Activated CD8-positive, alpha-beta memory T cell treated with anti-CD3 and anti-CD28 coated beads, Interleukin-2, amount 50 U/mL, for 1 hour (primary cell): ENCODE data around the gene SF1.
"Not testable (repeated sequence)": the region's sequence is repeated elsewhere in the genome, so short reads cannot be mapped to it uniquely, and the experiment has no call there.

Experiments
- DNase-seq: peaks from one replicate; pipeline ENCODE4 v3.0.0-alpha.2; 2020; ENCODE audit errors: extremely low read depth

The SF1 gene, protein sequence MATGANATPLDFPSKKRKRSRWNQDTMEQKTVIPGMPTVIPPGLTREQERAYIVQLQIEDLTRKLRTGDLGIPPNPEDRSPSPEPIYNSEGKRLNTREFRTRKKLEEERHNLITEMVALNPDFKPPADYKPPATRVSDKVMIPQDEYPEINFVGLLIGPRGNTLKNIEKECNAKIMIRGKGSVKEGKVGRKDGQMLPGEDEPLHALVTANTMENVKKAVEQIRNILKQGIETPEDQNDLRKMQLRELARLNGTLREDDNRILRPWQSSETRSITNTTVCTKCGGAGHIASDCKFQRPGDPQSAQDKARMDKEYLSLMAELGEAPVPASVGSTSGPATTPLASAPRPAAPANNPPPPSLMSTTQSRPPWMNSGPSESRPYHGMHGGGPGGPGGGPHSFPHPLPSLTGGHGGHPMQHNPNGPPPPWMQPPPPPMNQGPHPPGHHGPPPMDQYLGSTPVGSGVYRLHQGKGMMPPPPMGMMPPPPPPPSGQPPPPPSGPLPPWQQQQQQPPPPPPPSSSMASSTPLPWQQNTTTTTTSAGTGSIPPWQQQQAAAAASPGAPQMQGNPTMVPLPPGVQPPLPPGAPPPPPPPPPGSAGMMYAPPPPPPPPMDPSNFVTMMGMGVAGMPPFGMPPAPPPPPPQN

DNA sequence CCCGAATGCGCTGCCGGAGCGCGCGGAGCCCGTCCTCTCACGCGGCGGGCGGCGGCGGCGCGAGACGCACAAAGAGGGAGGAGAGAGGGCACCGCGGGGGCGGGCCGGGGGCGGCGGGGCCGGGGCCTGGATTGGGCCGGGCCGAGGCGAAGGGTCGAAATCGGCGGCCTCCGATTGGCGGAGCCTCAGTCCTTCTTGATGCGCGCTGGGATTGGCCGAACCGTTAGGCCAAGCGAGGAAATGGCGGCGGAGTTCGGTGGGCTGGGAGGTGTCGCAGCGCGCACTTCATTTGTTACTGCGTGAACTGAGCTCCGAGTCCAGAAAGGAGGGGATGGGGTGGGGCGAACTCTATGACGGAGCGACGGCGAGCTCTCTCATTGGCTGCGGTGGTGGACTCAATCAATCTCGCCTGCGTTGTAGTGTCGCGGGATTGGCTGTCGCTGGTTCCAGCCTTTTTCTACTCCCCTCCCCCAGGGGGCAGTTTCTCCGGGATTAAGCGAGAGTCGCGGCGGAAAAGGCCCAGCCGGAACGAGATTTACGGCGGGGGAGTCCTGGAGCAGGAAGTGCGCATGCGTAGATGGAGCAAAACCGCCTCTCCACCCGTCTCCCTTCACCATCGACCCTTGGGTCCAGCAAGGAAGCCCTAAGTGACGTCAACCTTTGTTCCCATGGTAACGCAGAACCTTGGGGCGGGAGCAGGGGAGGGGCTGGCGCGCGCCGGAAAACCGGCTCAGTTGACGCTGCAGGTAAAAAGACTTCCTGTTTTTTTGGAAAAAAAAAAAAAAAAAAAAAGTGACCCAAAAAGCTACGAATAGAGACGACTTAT is at the start of gene SF1:
SF1 (minus strand) TSS at position 70 of the 826 bp plus-strand sequence. CDS start 150 bp downstream, outside the sequence.
- peak; percentile 100 for DNase-seq

DNA sequence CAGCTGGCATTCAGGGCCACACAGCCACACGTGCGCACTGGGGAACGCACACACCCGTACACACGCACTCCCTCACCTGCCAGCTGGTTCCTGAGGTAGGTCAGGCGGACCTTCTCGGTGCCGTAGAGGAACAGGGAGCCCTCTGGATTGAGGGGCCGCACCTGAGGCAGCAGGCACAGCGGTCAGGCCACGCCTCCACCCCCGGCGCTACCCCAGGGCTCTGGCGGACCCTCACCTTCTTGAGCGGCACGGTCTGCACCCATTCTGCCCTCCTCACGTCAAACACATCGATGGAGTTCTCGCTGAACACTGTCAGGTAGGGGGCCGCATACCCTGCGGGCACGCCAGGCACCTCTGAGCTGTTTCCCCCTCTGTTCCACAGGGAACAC is 49.1 kb upstream of the SF1 start:
- no peak for DNase-seq

DNA sequence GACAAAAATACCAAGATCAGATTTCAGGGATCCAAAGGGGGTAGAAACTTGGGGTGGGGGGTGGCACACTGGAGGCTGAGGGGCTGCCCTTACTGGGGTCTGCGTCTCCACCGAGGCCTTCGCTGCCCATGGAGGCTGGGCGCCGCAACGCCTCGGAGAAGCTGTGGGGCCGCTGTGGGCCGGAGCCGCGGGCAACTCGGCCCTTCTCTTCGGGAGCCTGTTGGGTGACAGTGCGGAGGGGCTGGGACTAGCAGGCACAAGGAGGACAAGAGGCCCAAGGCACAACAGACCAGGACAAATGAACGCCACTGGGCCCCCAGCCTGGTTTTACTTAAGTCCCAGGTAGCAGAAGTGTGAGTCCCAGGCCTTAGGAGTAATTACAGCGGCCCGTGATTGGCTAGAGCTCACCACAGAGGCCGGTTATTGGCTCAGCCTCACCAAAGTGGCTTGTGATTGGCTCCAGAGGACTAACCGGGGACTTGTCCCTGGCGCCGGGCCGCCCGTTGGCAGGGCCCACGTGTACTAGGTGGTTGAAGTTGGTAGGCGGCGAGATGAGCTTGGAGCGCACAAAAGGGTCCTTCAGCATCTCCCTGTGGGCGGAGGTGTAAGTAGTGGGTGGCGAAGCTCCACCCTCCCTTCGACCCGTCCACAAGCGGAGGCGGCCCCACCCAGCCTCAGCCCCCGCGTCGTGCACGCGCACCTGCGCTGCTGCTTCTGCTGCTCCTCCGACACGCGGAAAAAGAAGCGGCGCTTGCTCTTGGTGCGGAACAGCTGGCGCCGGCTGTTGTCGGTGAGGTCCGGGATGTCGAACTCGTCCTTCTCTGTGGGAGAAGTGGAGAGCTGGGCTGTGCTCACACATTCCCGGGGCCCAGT is 48.5 kb upstream of the SF1 start:
- DNase-seq = no peak

DNA sequence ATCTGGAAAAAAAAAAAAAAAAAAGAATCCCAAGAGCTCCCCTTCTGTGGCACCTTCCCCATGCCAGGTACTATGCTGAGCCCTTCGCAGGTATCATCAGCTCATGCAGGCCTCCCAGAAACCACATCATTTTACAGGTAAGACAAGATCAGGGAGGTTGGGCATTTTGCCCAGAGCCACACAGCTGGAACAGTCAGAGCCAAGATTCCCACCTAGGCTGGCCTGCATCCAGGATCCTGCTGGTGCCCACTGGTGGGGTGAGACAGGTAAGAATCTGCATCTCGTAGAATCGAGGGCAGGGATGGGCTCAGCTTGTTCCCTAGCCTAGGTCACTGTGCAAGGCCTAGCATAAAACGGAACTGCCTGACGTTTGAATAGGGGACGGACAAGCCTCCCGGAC is 47.7 kb upstream of the SF1 start:
- DNase-seq = no peak

DNA sequence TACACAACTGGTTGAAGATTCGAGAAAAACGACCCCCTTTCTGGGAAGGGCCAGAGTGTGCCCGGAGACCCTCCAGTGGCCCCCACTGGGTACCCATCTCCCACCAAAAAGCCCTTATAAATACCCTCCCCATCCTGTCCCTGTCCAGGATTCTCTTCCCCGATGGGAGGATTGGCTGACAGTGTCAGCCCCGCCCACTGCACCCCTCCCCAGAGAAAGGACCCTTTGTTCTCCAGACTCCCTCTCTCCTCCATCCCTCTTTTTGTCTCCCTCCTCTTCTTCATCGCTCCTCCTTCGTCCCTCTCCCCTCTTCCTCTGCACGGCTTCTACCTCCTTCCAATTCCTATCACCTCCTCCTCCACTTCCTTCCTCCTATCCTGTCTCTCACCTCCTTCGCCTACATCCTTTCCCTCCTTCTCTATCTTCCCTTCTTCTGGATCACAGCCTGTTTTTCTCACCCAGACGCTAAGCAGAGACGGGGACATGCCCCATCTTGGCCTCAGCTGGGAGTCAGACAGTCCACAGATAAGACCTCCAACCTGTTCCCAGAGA is 45.3 kb upstream of the SF1 start:
- no peak for DNase-seq

DNA sequence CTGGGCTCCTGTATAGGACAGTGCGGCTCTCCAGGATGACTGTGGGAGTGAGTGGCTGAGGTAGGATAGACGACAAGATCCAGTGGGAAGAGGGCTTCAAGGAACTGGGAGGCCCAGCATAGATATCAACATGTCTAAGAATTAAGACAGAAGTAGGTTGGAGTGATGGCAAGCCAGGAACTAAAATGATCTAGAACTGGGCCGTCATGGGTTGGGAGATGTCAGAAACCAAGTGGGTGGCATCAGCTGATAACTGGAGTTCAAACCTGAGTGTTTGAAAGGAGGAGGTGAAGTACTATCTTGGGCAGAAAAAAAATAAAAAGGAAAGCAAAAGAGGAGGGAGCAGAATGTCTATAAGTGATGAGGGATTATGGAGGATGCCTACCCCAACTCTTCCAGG is 39.1 kb upstream of the SF1 start:
- no peak for DNase-seq

DNA sequence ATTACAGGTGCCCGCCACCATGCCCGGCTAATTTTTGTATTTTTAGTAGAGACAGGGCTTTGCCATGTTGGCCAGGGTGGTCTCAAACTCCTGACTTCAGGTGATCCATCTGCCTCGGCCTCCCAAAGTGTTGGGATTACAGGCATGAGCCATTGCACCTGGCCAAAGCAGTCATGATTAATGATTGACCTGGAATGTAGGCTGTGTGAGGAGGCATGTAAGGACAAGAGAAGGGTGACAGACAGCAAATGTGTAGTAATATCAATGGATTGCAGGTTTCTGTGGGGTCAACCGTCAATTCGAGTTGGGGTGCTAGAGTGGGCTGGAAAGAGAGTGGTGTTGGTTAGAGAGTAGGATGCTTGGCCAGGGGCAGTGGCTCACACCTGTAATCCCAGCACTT is 37.1 kb upstream of the SF1 start:
- not testable (repeated sequence) for DNase-seq

DNA sequence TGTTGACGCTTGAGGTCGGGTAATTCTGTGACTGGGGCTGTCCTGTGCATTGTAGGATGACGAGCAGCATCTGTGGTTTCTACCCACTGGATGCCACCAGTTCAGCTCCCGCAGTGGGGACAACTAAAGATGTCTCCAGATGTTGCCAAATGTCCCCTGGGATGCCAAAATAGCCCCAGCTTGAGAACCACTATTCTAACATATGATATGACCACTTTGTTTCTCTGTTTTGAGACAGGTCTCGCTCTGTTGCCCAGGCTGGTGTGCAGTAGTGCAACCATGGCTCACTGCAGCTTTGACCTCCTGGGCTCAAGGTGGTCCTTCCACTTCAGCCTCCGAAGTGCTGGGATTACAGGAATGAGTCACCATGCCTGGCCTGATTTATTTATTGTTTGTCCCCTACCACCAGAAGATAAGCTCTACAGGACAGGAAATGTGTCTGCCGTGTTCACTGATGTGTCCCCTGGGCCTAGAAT is 36.4 kb upstream of the SF1 start:
- no peak for DNase-seq

DNA sequence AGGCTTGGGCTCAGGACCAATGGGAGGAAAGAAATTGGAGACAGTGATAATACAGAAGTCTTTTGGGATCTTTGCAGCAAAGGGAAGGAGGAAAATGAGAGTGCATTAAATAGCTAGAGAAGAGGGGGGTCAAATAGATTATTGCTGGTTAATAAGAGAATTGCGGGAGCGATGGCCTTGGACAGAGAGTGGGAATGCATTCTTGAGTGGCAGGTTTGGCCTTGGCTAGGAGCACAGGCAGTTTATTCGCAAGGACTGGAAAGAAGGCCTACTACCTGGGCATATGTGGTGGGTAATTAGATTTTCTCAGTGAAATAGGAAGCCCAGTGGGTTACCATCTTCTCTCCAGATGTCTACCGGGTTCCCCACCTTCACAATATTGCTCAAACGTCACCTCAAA is 35.5 kb upstream of the SF1 start:
- no peak for DNase-seq

DNA sequence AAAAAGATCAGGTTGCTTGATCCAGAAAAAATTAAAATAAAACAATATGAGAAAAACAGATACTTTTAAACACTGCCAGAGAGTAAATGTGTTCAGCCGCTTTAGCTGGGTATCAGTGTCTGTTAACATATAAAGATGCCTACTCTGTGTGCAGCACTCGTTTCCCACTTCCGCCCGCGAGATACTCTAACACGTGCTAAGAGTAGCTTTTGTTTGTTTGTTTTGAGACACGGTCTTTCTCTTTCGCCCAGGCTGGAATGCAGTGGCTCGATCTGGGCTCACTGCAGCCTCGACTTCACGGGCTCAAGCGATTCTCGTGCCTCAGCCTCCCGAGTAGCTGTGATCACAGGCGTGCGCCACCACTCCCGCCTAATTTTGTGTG is 32.5 kb upstream of the SF1 start:
- DNase-seq = no peak

DNA sequence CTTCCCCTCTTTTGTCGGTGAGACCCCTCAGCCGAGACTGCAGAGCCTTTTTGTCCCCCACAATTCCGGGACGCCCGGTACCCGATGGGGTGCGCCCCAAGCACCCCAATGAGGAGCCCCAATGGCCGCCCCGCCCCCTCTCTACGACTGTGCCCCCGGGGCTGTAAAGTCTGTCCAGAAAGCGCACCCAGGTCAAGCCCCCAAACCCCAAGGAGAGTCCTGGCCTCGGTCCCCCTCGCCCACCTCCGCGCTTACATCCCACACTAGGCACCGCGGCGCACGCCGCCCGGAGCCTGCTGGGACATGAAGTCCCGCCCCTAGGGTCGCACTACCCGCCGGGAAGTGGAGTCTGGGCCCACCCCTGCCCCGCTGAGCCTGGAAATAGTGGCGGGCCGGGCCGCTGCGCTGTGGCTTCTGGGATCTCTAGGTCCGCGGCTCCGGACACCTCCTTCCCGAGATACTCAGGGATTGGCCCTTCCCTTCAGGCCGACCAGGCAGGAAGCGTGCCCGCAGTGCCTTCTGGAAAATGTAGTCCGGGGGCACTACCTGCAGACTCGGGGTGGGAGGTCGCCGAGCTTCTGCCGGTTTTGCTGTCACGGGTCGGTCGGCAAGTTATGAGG is 32.0 kb upstream of the SF1 start, which contains the start of gene MEN1:
MEN1 (minus strand) TSS at position 281 of the 620 bp plus-strand sequence. CDS start 442 bp downstream, outside the sequence.
- peak; percentile 23 for DNase-seq

DNA sequence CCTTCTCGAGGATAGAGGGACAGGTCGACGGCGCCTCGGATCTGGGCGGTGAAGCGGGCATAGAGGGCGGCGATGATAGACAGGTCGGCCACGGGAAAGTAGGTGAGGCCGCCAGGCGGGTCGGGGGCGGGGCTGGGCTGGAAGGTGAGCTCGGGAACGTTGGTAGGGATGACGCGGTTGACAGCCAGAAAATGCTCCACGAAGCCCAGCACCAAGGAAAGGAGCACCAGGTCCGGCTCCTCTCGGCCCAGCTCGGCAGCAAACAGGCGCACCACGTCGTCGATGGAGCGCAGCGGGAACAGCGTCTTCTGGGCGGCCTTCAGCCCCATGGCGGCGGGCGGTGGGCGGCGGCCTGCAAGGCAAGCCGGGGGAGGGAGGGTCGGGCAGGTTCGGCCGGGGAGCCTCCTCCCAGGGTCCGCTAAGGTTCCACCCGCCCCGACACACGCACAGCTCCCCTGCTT is 31.5 kb upstream of the SF1 start:
- DNase-seq = no peak

DNA sequence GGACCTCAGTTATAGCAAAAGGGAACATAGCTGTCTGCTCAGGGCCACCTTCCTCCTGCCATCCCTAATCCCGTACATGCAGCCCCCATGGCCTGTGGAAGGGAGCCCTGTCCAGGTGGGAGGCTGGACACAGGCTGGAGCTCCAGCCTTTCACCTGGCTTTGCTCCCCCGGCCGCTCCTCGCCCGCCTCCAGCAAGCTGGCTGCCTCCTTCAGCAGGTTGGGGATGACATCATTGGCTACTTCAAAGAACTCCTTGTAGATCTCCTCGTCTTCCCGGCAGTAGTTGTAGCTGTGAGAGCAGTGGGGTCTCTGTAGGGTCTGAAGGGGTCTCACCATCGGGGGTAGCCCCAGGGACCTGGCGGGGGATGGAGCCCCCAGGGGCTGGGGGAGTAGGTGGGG is 27.1 kb upstream of the SF1 start:
- DNase-seq = no peak

DNA sequence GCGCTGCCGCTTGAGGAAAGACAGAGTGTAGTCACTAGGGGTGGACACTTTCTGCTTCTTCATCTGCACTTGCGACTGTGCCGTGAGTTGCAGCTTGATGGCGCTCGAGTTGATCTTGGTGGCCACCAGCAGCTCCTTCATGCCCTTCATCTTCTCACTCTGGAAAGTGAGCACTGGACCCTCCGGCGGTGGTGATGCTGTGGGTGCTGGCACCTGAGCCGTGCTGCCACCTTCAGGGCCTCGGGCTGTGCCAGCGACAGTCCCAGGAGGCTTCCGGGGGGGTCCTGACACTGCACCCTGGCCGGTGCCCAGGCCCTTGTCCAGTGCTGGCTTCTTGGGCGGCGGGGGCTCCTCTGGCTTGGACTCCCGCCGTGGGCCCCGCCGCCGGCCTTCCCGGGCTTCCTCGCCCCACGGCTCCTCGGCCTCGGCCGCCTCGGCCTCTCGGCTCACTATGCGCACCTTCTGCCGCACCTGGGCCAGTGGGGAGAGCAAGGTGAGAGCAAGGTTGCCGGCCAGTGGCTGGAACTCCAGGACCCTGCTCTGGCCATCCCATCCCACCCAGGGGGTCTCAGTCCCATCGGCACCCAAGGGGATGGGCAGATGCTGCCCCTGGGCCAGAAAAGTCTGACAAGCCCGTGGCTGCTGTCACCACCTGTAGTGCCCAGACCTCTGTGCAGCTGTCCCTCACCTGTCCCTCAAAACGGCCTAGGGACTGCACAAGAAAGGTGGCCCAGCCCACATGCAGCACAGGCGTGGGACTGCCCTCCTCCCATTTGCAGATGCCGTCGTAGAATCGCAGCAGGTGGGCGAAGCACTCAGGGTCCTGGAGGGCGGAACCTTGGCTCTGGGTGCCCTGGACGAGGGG is 26.2 kb upstream of the SF1 start:
- no peak for DNase-seq

DNA sequence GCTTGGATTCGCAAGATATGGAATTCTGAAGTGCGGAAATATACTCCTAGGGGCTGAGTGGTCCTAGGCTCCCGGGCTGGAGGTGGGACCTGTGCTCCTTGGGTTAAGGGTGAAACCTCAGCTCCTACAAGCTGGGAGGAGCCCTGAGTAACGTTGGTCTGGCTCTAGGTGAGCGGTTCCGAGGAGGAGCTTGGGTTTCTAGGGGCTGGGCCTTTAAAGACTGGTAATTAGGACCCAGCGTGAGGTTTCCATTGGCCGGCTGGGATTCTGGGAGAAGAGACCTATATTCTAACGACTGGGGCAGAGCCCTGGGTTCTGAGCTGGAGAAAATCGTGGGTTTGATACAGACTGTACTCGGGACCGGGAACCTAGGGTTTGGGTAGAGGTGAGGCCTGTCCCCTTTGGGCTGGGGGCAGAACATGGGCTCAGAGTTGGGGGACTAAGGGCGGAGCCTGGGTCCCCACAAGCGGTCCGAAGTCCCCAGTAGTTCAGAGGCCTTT is 25.6 kb upstream of the SF1 start:
- no peak for DNase-seq

DNA sequence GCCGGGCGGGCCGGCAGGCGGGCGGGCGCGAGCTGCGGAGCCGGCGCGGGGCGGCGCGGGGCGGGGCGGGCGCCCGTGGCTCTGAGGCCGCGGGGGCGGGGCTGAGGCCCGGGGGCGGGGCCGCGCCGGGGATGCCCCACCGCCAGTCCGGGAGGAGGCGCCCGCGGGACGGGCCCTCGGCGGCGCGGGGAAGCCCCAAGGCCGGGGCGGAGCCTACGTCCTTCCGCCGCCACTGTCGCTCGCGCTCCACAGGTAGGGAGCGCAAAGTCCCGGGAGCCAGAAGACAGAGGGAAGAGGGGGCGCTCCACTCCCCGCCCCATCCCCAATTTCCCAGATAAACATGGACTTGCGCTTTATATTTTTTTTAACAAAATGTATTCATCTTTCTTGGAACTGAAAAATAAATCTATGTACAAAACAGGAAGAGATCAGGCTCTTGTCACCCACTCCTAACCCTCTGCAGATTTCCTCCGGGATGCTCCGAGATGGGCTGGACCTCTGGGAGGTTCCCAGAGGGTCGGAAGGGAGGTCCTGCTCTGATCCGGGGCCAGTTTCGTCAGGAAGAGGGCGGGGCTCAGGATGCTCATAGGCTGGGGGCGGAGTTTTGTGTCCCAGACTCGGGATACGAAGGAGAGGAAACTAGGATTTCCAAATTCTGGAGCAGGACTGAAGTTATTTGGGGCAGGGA is 25.0 kb upstream of the SF1 start, which contains the start of gene MAP4K2:
MAP4K2 (minus strand) TSS at position 57 of the 688 bp plus-strand sequence. CDS start 65 bp downstream, outside the sequence.
- no peak for DNase-seq

DNA sequence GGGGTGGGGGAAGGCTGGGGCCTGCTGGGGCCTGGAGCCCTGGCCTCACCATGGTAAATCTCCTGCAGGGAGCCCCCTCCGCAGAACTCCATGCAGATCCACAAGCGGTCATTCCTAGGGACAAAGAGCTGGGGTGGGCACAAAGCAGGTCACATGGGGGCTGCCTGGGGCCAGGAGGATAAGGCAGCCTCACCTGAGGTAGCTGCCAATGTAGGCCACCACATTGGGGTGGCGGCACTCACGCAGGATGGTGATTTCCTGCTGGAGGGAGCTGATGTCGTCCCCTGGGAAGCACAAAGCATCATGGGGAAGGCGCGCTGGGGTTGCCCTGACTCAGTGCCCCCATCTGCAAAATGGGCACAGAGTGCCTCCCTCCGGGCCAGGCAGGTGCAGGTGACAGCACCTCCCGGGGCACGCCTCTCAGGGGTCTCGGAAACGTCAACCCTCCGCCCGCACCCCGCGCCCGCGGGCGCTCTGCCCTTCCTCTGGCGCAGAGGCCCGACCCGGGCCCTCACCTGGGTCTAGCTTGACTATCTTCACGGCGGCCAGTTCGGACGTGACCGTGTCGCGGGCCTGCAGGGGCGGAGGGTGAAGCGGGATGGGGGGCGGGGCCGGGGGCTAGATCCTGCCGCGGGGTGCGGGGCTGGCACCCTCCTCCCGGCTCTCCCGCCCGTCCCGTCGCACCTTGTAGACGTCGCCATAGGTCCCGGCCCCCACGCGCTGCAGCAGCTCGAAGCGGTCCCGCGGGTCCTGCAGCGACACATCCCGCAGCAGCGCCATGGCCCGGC is 24.2 kb upstream of the SF1 start:
- no peak for DNase-seq
